Neural progenitor cell (in vitro differentiated cells): ENCODE data around the gene DNAH3. TPM values are rescaled to one million over a fixed set of nuclear protein-coding genes. Genes with fewer than 3 reads are reported as not detected.
"Not testable (repeated sequence)": the region's sequence is repeated elsewhere in the genome, so short reads cannot be mapped to it uniquely, and the experiment has no call there.

Experiments used
- DNase-seq: peaks from one replicate; pipeline ENCODE4 v3.0.0-alpha.2; 2016; ENCODE audit warnings: low spot score
- H2AFZ ChIP-seq: fragments of 200-600 bp; sonication (generic); replicated peaks from 2 replicates; pipeline ENCODE4 v1.6.1; 2016; ENCODE audit warnings: antibody characterized with exemption
- H3F3A ChIP-seq: fragments of 200-600 bp; sonication (generic); 2 replicates; pipeline ENCODE4 v1.6.1; 2016; ENCODE audit warnings: antibody characterized with exemption, low read depth
- H3K27ac ChIP-seq: fragments of 200-600 bp; sonication (generic); 2 replicates; pipeline ENCODE4 v1.5.1; 2016; ENCODE audit warnings: mild to moderate bottlenecking
- H3K27me3 ChIP-seq: fragments of 200-600 bp; sonication (generic); 2 replicates; pipeline ENCODE4 v1.6.1; 2016; ENCODE audit warnings: mild to moderate bottlenecking, moderate library complexity
- H3K36me3 ChIP-seq: fragments of 200-600 bp; sonication (generic); 2 replicates; pipeline ENCODE4 v1.5.1; 2016
- H3K4me1 ChIP-seq: fragments of 200-600 bp; sonication (generic); 2 replicates; pipeline ENCODE4 v1.6.1; 2016; ENCODE audit warnings: mixed run types
- H3K4me2 ChIP-seq: fragments of 200-600 bp; sonication (generic); 2 replicates; pipeline ENCODE4 v1.6.1; 2016
- H3K4me3 ChIP-seq: fragments of 200-600 bp; sonication (generic); 2 replicates; pipeline ENCODE4 v1.5.1; 2016
- H3K79me2 ChIP-seq: fragments of 200-600 bp; sonication (generic); 2 replicates; pipeline ENCODE4 v1.6.1; 2016; ENCODE audit warnings: low read depth
- H3K9ac ChIP-seq: fragments of 200-600 bp; sonication (generic); 2 replicates; pipeline ENCODE4 v1.6.1; 2016
- H3K9me3 ChIP-seq: fragments of 200-600 bp; sonication (generic); 2 replicates; pipeline ENCODE4 v1.5.1; 2016; ENCODE audit warnings: low read depth
- H4K20me1 ChIP-seq: fragments of 200-600 bp; sonication (generic); 2 replicates; pipeline ENCODE4 v1.6.1; 2016; ENCODE audit warnings: low read depth
- H3K27ac Mint-ChIP-seq: 3 replicates; pipeline ENCODE4 v1.8.0; 2021; ENCODE audit warnings: mixed read lengths
- H3K27me3 Mint-ChIP-seq: 2 replicates; pipeline ENCODE4 v1.8.0; 2022; ENCODE audit warnings: low read depth, mild to moderate bottlenecking, inconsistent platforms, moderate library complexity, mixed read lengths; ENCODE audit not compliant: insufficient read depth
- H3K36me3 Mint-ChIP-seq: 3 replicates; pipeline ENCODE4 v1.8.0; 2021; ENCODE audit warnings: mixed read lengths
- H3K4me1 Mint-ChIP-seq: 3 replicates; pipeline ENCODE4 v1.8.0; 2021; ENCODE audit warnings: mixed read lengths
- H3K4me3 Mint-ChIP-seq: 3 replicates; pipeline ENCODE4 v1.8.0; 2021; ENCODE audit warnings: mild to moderate bottlenecking, moderate library complexity, mixed read lengths
- H3K9me3 Mint-ChIP-seq: 3 replicates; pipeline ENCODE4 v1.8.0; 2020; ENCODE audit warnings: mixed read lengths
- EZH2 ChIP-seq: fragments of 200-600 bp; sonication (generic); IDR thresholded peaks from 2 replicates; pipeline ENCODE4 v1.6.1; 2017; ENCODE audit warnings: antibody characterized with exemption, mild to moderate bottlenecking, moderate library complexity
- EZH2phosphoT487 ChIP-seq: fragments of 200-600 bp; sonication (generic); IDR thresholded peaks from 2 replicates; pipeline ENCODE4 v1.6.1; 2017; ENCODE audit warnings: antibody characterized with exemption
- total RNA-seq: library from RNA; depleted of rRNA; stranded (reverse); fragments of >200 nt; gene quantifications from 2 replicates; pipeline ENCODE4 v1.2.3, GENCODE V29; 2015; ENCODE audit warnings: low replicate concordance
- TF ChIP-seq, protein P1 (sequence below): fragments of 200-600 bp; sonication (generic); IDR thresholded peaks from 2 replicates; pipeline ENCODE4 v1.5.1; 2017; ENCODE audit warnings: antibody characterized with exemption, mild to moderate bottlenecking

DNAH3 gene
- total RNA-seq, 1 donor from 2014 or later = 0.92 TPM

GRCh38 chr16:21097151-21097550, 53.5 kb downstream of the DNAH3 start:
- no peak overlapping the region for H3K4me3 ChIP-seq
- no peak for DNase-seq
- no peaks in the 10 kb centered on the region for H3K4me1 ChIP-seq
- TF ChIP-seq EZH2 = no peak
- TF ChIP-seq, protein P1, sequence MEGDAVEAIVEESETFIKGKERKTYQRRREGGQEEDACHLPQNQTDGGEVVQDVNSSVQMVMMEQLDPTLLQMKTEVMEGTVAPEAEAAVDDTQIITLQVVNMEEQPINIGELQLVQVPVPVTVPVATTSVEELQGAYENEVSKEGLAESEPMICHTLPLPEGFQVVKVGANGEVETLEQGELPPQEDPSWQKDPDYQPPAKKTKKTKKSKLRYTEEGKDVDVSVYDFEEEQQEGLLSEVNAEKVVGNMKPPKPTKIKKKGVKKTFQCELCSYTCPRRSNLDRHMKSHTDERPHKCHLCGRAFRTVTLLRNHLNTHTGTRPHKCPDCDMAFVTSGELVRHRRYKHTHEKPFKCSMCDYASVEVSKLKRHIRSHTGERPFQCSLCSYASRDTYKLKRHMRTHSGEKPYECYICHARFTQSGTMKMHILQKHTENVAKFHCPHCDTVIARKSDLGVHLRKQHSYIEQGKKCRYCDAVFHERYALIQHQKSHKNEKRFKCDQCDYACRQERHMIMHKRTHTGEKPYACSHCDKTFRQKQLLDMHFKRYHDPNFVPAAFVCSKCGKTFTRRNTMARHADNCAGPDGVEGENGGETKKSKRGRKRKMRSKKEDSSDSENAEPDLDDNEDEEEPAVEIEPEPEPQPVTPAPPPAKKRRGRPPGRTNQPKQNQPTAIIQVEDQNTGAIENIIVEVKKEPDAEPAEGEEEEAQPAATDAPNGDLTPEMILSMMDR = no peak
- TF ChIP-seq EZH2phosphoT487 = no peak
- no peak overlapping the region for H2AFZ ChIP-seq
- no peak overlapping the region for H3K4me2 ChIP-seq
- no peaks in the 10 kb centered on the region for H3K9me3 ChIP-seq
- H3K9ac ChIP-seq = no peak overlapping the region
- Mint-ChIP-seq H3K4me1 (peaks cover 6% of the 10 kb centered on the region), H3K27me3 (no peaks in the 10 kb centered on the region), H3K36me3 (no peaks in the 10 kb centered on the region), H3K9me3 (no peaks in the 10 kb centered on the region), H3K27ac (no peak overlapping the region), H3K4me3 (no peak overlapping the region)
- no peaks in the 10 kb centered on the region for H3K79me2 ChIP-seq
- H3F3A ChIP-seq = no peaks in the 10 kb centered on the region
- H3K36me3 ChIP-seq = no peaks in the 10 kb centered on the region
- no peaks in the 10 kb centered on the region for H3K27me3 ChIP-seq
- H4K20me1 ChIP-seq = no peaks in the 10 kb centered on the region
- H3K27ac ChIP-seq = no peak overlapping the region

DNA sequence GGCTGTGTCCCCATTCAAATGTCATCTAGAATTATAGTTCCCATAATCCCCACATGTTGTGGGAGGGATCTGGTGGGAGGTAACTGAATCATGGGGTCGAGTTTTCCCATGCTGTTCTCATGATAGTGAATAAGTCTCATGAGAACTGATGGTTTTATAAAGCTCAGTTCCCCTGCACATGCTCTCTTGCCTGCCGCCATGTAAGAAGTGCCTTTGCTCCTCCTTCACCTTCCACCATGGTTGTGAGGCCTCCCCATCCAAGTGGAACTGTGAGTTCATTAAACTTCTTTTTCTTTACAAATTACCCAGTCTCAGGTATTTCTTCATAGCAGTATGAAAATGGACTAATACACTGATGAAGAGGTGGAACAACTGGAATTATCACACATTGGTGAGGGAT, 55.9 kb downstream of the DNAH3 start:
- H3K9me3 Mint-ChIP-seq, H3K27me3 ChIP-seq, H2AFZ ChIP-seq, H3K79me2 ChIP-seq, H4K20me1 ChIP-seq, H3F3A ChIP-seq, H3K9ac ChIP-seq, H3K4me1 ChIP-seq, H3K36me3 Mint-ChIP-seq, H3K27me3 Mint-ChIP-seq, H3K27ac ChIP-seq, H3K9me3 ChIP-seq, H3K27ac Mint-ChIP-seq, H3K4me1 Mint-ChIP-seq, H3K4me3 ChIP-seq, DNase-seq, H3K36me3 ChIP-seq, H3K4me2 ChIP-seq, H3K4me3 Mint-ChIP-seq: not testable (repeated sequence)

DNA sequence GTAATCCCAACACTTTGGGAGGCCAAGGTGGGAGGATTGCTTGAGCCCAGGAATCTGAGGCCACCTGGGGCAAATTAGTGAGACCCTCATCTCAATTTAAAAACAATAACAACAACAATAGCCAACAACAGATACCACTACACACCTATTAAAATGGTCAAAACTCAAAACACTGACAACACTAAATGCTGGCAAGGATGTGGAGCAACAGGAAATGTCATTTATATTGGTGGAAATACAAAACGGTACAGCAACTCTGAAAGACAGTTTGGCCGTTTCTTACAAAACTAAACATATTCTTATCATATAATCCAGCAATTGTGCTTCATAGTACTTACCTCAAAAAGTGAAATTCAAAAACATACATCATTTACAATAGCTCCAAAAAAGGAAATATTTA, 57.7 kb downstream of the DNAH3 start:
- Mint-ChIP-seq H3K9me3 (no peaks in the 10 kb centered on the region), H3K27ac (no peak overlapping the region)

More for the DNA sequence above, 57.7 kb downstream of the DNAH3 start:
- Mint-ChIP-seq H3K27me3 (peaks cover 2% of the 10 kb centered on the region), H3K4me3 (no peak overlapping the region), H3K36me3 (no peaks in the 10 kb centered on the region), H3K4me1 (no peaks in the 10 kb centered on the region)
- no peaks in the 10 kb centered on the region for H3K27me3 ChIP-seq
- H4K20me1 ChIP-seq = no peaks in the 10 kb centered on the region
- no peaks in the 10 kb centered on the region for H3K79me2 ChIP-seq
- DNase-seq = no peak
- no peak overlapping the region for H3K9ac ChIP-seq
- H3K4me2 ChIP-seq = no peak overlapping the region
- H3K27ac ChIP-seq = no peak overlapping the region
- no peaks in the 10 kb centered on the region for H3K36me3 ChIP-seq
- no peak overlapping the region for H3K4me3 ChIP-seq
- H3K9me3 ChIP-seq = no peaks in the 10 kb centered on the region
- no peaks in the 10 kb centered on the region for H3F3A ChIP-seq
- no peak overlapping the region for H2AFZ ChIP-seq
- TF ChIP-seq EZH2phosphoT487 (no peak), EZH2 (no peak)
- TF ChIP-seq, protein P1 = no peak
- no peaks in the 10 kb centered on the region for H3K4me1 ChIP-seq
